ENCODE data around the gene PALM.

Gene PALM

DNA sequence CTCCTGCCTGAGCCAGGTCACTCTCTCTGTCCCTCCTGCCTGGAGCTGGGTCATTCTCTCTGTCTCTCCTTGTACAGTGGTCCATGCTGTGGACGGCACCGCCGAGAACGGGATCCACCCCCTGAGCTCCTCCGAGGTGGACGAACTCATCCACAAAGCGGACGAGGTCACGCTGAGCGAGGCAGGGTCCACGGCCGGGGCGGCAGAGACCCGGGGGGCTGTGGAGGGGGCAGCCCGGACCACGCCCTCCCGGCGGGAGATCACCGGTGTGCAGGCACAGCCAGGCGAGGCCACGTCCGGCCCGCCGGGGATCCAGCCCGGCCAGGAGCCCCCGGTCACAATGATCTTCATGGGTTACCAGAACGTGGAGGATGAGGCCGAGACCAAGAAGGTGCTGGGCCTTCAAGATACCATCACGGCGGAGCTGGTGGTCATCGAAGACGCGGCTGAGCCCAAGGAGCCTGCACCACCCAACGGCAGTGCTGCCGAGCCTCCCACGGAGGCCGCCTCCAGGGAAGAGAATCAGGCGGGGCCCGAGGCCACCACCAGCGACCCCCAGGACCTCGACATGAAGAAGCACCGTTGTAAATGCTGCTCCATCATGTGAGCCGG lies 37.6 kb downstream of the PALM start:
- no peaks in the 10 kb centered on the region for H3K4me1 ChIP-seq (ENCODE audit: insufficient read depth, low read length, severe bottlenecking)
- no peaks in the 10 kb centered on the region for H3K9me3 ChIP-seq (ENCODE audit: low read length)
- no peaks in the 10 kb centered on the region for H3F3A ChIP-seq (ENCODE audit: insufficient read depth, low read length)
- no peaks in the 10 kb centered on the region; the same call in 1 of the 2 replicates for H3K36me3 ChIP-seq (ENCODE audit: insufficient read depth, low read length)
- H3K4me2 ChIP-seq (ENCODE audit: low read length): no peak overlapping the region
- H4K20me1 ChIP-seq (ENCODE audit: insufficient read depth, low read length): no peaks in the 10 kb centered on the region
- H3K27me3 ChIP-seq (ENCODE audit: insufficient read depth, low read length): peaks cover 2% of the 10 kb centered on the region; the same call in 1 of the 2 replicates
- no peak overlapping the region for H3K4me3 ChIP-seq (ENCODE audit: low read depth, low read length, poor library complexity, severe bottlenecking)
- H3K79me2 ChIP-seq (ENCODE audit: insufficient read depth, low read length): no peaks in the 10 kb centered on the region
- H2AFZ ChIP-seq (ENCODE audit: low read length): no peak overlapping the region
- no peaks in the 10 kb centered on the region for H3K9me2 ChIP-seq (ENCODE audit: low read depth, low read length)
- TF ChIP-seq EZH2 (IDR thresholded peaks at IDR 0.05; ENCODE audit: borderline replicate concordance, low read length): no peak
- TF ChIP-seq, protein P1, sequence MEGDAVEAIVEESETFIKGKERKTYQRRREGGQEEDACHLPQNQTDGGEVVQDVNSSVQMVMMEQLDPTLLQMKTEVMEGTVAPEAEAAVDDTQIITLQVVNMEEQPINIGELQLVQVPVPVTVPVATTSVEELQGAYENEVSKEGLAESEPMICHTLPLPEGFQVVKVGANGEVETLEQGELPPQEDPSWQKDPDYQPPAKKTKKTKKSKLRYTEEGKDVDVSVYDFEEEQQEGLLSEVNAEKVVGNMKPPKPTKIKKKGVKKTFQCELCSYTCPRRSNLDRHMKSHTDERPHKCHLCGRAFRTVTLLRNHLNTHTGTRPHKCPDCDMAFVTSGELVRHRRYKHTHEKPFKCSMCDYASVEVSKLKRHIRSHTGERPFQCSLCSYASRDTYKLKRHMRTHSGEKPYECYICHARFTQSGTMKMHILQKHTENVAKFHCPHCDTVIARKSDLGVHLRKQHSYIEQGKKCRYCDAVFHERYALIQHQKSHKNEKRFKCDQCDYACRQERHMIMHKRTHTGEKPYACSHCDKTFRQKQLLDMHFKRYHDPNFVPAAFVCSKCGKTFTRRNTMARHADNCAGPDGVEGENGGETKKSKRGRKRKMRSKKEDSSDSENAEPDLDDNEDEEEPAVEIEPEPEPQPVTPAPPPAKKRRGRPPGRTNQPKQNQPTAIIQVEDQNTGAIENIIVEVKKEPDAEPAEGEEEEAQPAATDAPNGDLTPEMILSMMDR (IDR thresholded peaks at IDR 0.05; ENCODE audit: low read length): no peak
- no peak overlapping the region for H3K27ac ChIP-seq (ENCODE audit: low read depth, low read length, poor library complexity, severe bottlenecking)
- no peak overlapping the region for H3K9ac ChIP-seq (ENCODE audit: low read length)

DNA sequence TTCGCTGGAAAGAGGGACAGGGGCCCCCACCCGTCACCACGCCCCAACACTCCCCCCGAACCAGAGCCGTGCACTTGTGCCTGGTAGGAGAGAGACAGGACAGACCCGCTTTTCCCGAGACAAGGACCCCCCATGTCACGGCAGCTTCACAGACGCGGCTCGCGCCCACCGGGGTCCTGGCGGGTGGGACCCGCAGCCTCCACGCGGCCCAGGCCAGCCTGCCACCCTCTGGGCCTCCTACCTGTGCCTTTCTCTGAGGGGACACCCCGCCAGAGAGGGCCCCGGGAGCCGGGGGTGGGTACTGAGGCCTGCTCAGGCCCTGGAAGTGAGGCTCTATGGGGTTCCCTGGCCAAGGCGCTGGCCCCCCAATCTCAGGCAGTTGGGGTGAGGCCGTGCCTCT lies 38.2 kb downstream of the PALM start:
- H3K36me3 ChIP-seq (ENCODE audit: insufficient read depth, low read length): no peaks in the 10 kb centered on the region; the same call in 1 of the 2 replicates
- no peak overlapping the region for H3K9ac ChIP-seq (ENCODE audit: low read length)
- no peaks in the 10 kb centered on the region for H3F3A ChIP-seq (ENCODE audit: insufficient read depth, low read length)
- peaks cover 5% of the 10 kb centered on the region; the same call in 1 of the 2 replicates for H3K27me3 ChIP-seq (ENCODE audit: insufficient read depth, low read length)
- H4K20me1 ChIP-seq (ENCODE audit: insufficient read depth, low read length): no peaks in the 10 kb centered on the region
- no peak overlapping the region for H2AFZ ChIP-seq (ENCODE audit: low read length)
- H3K9me2 ChIP-seq (ENCODE audit: low read depth, low read length): no peaks in the 10 kb centered on the region
- no peaks in the 10 kb centered on the region for H3K4me1 ChIP-seq (ENCODE audit: insufficient read depth, low read length, severe bottlenecking)
- H3K9me3 ChIP-seq (ENCODE audit: low read length): no peaks in the 10 kb centered on the region
- no peak for TF ChIP-seq EZH2 (IDR thresholded peaks at IDR 0.05; ENCODE audit: borderline replicate concordance, low read length)
- TF ChIP-seq, protein P1 (IDR thresholded peaks at IDR 0.05; ENCODE audit: low read length): no peak
- H3K27ac ChIP-seq (ENCODE audit: low read depth, low read length, poor library complexity, severe bottlenecking): no peak overlapping the region
- no peak overlapping the region for H3K4me2 ChIP-seq (ENCODE audit: low read length)
- no peaks in the 10 kb centered on the region for H3K79me2 ChIP-seq (ENCODE audit: insufficient read depth, low read length)
- H3K4me3 ChIP-seq (ENCODE audit: low read depth, low read length, poor library complexity, severe bottlenecking): no peak overlapping the region

DNA sequence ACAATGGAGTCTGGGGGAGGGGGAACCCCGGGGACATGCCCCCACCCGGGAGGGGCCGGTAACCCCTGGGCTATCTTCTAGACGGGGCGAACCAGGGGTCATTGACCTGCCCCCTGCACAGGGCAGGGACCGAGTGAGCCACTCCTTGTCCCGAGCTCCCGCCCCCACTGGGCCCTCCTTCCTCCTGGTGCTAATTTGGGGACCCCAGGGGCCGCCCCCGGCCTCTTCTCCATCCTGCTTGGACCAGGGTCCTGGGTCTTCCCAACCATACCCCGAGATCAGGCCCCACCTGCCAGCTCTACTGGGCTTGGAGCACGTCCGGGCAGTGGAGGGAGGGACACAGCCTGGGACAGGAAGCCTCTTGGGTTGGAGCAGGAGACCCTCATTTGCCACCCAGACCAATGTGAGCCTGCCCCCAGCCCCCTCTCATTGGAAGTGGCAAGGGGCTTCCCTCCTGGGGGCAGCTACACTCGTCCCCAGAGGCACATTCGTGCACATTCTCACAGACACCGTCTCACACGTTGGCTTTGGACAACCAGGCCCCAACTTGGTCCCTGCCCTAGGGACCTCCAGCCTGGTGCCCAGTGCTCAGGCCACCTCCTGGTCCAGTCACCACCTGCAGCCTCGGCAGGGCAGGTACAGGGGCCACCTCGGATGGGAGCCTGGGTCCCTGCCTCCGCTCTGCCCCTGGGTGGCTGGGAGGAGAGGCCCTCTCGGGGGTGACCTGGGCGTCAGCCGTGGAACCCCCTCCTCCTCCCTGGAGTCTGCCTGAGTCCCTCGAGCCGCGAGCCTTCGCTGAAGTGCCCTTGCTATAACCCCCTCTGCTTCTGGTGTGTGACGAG lies 38.9 kb downstream of the PALM start:
- H3K9ac ChIP-seq (ENCODE audit: low read length): no peak overlapping the region
- H3K4me2 ChIP-seq (ENCODE audit: low read length): no peak overlapping the region
- H3K27ac ChIP-seq (ENCODE audit: low read depth, low read length, poor library complexity, severe bottlenecking): no peak overlapping the region
- no peak overlapping the region for H2AFZ ChIP-seq (ENCODE audit: low read length)
- no peaks in the 10 kb centered on the region for H3K9me2 ChIP-seq (ENCODE audit: low read depth, low read length)
- no peaks in the 10 kb centered on the region for H3F3A ChIP-seq (ENCODE audit: insufficient read depth, low read length)
- no peaks in the 10 kb centered on the region for H3K79me2 ChIP-seq (ENCODE audit: insufficient read depth, low read length)
- TF ChIP-seq EZH2 (IDR thresholded peaks at IDR 0.05; ENCODE audit: borderline replicate concordance, low read length): no peak
- TF ChIP-seq, protein P1 (IDR thresholded peaks at IDR 0.05; ENCODE audit: low read length): no peak
- H3K9me3 ChIP-seq (ENCODE audit: low read length): no peaks in the 10 kb centered on the region
- H3K4me3 ChIP-seq (ENCODE audit: low read depth, low read length, poor library complexity, severe bottlenecking): no peak overlapping the region
- no peaks in the 10 kb centered on the region; the same call in 1 of the 2 replicates for H3K36me3 ChIP-seq (ENCODE audit: insufficient read depth, low read length)
- H4K20me1 ChIP-seq (ENCODE audit: insufficient read depth, low read length): no peaks in the 10 kb centered on the region
- peaks cover 5% of the 10 kb centered on the region; the same call in 1 of the 2 replicates for H3K27me3 ChIP-seq (ENCODE audit: insufficient read depth, low read length)
- no peaks in the 10 kb centered on the region for H3K4me1 ChIP-seq (ENCODE audit: insufficient read depth, low read length, severe bottlenecking)

All from OCI-LY1 (cell line).